Measurements from ENCODE around the gene ELF5.

GRCh38 chr11:34536056-34536455 is 22.5 kb upstream of the ELF5 start:
- TF ChIP-seq CTCF (IDR thresholded peaks at IDR 0.05) (no peak), POLR2AphosphoS5 (IDR thresholded peaks at IDR 0.05) (no peak), EP300 (IDR thresholded peaks at IDR 0.05; ENCODE audit: low read depth) (no peak), POLR2A (IDR thresholded peaks at IDR 0.05) (no peak)

Data from transverse colon (tissue), 4 donors.